ENCODE results near the gene HSDL2.
"Not testable (repeated sequence)": the region's sequence is repeated elsewhere in the genome, so short reads cannot be mapped to it uniquely, and the experiment has no call there.

Gene HSDL2

DNA sequence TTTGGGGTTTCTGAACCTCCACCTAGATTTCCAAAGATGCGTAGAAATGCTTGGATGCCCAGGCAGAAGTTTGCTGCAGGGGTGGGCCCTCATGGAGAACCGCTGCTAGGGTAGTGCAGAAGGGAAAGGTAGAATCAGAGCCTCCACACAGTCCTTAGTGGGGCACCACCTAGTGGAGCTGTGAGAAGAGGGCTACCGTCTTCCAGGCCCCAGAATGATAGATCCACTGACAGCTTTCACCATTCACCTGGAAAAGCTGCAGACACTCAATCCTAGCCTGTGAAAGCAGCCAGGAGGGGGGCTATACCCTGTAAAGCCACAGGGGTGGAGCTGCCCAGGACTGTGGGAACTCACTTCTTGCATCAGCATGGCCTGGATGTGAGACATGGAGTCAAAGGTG lies 13.3 kb upstream of the HSDL2 start:
- DNase-seq (ENCODE audit: low read depth) = no peak

DNA sequence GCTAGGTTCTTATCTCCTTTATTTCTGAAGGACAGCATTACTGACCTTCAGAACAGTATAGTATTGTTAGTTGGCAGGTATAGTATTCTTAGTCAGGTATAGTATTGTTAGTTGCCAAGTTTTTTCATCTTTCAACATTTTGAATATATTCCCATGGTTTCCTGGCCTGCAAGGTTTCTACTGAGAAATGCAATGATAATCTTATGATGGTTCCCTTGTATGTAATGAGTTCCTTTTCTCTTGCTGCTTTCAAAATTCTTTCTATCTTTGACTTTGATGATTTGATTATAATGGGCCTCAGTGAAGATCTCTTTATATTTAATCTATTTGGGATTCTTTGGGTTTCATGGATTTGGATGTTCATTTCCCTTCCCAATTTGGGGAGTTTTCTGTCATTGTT lies 12.4 kb upstream of the HSDL2 start:
- DNase-seq (ENCODE audit: low read depth) = no peak

DNA sequence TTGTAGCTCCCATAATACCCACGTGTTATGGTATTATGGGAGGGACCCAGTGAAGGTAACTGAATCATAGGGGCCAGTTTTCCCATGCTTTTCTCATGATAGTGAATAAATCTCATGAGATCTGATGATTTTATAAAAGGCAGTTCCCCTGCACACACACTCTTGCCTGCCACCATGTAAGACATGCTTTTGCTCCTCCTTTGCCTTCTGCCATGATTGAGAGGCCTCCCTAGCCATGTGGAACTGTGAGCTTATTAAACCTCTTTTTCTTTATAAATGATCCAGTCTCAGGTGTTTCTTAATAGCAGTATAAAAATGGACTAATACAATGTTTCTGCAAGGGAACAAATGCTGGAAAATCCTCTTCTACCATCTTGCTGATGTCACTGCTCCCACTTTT lies 10.1 kb upstream of the HSDL2 start:
- DNase-seq (ENCODE audit: low read depth) = no peak

DNA sequence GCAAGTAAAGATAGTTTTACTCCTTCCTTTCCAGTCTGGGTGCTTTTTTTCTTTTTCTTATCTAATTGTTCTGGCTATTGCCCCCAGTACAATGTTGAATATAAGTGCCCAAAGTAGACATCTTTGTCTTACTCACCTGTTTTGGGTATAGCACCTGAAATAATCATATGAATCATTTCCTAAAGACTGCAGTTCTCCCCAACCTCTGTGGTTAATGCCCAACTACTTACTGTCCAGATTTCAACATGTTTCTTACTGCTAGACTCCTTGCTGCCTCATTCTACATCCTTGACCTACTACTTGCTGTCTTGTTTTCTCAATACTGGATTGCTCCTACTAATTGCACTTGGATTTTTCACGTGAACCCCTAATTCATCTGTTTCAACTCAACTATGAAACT lies 8.8 kb upstream of the HSDL2 start:
- no peak for DNase-seq (ENCODE audit: low read depth)

DNA sequence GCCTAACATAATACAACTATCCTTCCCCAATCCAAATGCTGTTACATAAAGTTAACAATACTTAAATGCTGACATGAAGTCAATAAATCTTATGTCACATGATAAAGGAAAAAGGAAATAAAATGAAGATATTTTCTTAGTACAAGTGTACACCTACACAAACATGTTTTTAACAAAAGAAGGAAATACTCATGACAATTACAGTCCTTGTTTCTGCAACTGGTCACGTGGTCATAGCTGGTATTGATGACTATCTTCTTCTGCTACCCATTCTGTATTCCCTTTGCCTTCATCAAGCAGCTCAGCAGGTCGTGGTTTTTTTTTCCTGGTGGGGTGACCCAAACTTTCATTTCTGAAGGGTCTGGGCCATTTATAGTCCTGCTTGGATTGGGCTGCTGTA lies 6.2 kb upstream of the HSDL2 start:
- not testable (repeated sequence) for DNase-seq (ENCODE audit: low read depth)

DNA sequence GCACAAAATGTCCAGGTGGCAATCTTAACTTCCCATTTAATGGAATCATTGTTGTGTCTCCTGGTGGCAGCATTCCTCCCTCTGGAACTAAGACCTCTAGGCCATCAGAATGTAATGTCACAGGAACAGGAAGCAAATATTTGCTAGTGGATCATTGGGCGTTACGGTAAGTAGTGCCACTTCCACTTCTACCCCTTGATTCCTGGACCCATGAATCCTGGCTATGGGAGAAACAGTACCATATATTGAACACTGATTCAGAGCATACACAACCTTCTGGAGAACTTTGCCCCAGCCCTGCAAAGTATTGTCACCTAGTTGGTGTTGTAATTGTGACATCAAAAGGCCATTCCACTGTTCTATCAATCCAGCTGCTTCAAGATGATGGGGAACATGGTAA lies 5.7 kb upstream of the HSDL2 start:
- not testable (repeated sequence) for DNase-seq (ENCODE audit: low read depth)

DNA sequence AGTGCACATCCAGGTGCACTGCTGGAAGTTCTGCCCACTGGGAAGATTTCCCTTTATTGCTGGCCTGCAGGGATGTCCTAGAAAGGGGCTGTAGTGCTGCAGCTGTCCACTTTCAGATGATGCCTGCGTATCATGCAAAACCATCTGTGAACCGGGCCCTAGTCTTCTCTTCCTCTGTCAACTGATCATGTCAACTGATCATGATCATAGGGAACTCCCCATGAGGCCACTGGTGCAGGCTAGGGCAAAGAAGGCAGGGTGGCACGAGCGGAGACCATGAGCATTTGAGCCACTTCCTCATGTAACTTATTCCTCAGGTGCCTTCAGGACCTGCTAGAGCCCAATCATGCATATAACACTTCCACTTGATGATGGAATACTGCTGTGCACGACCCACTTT lies 4.5 kb upstream of the HSDL2 start:
- DNase-seq (ENCODE audit: low read depth) = no peak

DNA sequence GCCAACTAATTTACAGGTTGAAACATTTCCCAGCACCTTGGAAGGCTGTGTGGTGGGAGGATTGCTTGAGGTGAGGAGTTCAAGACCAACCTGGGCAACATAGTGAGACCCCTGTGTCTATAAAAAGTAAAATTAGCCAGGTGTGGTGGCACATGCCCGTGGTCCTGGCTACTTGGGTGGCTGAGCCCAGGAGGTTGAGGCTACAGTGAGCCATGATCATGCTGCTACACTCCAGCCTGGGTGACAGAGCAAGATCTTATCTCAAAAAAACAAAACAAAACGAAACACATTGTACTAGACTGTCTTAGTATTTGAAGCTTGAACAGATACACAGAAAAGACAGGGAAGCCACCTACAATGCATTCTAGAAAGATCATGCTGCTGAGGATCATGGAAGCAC lies 2.8 kb upstream of the HSDL2 start:
- DNase-seq (ENCODE audit: low read depth) = no peak

DNA sequence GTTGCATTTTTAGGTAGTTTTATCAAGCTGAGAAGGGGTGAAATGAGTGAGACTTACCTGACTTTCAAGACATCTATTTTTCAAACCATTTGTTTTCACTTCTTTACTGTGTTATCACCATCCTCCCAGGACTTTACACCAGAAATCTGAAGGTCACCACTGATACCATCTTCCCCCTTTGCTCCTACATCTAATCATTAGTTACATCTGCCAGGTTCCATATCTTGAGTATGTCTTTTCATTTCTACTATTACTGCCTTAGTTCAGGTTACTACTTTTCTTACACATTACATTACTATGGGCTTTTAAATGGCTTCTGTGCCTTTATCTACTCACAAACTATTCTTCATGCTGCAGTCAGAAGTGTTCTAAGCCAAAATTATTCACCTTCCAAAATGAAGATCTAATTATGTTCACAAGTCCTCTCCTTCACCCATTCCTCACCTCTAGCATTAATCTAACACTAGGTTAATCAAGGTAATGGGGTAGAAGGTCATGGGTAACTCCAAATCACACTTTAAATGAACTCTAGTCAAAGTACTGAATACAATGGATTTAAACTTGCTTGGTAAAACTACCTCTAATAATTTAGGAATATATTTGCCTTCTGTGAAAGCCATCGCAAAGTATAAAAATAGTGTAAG lies 2.1 kb upstream of the HSDL2 start:
- no peak for DNase-seq (ENCODE audit: low read depth)

DNA sequence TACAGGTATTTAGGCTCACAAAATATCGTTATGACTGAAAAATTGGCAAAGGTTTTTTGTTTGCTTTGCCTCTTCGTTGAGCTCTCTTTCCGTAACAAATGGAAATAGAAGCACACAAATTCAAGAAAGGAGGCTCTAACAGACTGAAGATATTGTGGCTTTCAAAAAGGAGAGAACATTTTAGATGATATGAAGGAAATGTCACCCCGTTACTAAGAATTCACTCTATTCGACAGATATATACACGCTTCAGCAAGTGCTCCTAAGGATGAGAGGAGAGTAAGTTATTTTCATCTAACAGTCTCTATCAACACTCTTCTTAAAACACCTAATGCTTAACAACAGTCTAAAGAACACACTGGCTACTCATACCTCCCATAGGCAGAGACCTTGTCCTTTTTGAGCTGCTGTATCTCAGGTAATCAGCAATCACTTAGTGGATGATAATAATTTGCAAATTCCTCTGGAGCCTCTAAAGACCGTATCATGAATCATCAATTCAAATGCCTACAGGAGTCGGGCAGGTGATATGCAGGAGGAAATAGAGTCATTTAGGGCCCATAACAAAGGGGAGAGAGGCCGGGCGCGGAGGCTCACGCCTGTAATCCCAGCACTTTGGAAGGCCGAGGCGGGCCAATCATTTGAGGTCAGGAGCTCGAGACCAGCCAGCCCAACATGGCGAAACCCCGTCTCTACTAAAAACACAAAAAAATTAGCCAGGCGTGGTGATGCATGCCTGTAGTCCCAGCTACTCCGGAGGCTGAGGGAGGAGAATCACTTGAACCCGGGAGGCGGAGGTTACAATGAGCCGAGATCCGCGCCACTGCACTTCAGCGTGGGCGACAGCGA lies 1.4 kb upstream of the HSDL2 start:
- DNase-seq (ENCODE audit: low read depth) = no peak

DNA sequence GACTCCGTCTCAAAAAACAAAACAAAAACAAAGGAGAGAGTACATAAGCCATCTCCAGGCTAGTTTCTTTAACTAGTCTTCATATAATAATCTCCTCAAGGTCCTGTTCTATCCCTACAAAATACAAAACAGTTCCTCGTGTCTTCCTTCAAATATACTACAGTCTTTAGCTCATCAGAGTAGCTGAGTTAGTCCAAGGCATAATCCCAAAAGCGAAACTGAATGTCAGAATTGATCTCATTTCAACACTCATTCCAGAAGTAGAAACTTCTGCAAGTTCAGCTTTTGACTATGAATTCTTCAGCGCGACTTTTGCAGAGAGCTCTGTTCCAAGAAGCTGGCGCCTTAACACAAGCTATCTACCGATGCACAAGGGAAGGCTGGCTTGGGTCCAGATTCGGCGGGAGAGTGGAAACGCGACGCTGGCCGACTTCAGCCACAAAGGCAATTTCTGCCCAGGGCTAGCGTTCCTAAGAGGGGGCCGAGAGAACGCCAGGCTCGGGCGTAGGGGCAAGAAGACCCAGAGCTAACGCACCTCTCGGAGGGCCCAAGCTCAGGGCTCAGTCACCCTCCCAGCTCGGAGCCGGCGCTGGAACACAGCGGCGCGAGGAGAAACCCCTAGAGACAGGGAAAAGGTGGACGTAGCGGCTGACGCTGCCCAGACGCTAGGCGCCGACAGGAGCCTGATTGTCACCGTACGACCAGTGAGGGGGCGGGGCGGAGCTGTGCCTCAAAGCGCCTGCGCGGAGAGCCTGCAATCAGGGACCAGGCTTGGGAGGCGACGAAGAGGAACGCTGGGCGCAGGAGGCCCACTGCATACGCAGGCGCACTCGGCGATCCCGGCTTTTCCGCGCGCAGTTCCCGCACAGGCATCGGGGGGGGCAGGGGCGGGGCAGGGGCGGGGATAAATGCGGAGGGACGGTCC lies 469 bp upstream of the HSDL2 start:
- peak; percentile 82 for DNase-seq (ENCODE audit: low read depth)

DNA sequence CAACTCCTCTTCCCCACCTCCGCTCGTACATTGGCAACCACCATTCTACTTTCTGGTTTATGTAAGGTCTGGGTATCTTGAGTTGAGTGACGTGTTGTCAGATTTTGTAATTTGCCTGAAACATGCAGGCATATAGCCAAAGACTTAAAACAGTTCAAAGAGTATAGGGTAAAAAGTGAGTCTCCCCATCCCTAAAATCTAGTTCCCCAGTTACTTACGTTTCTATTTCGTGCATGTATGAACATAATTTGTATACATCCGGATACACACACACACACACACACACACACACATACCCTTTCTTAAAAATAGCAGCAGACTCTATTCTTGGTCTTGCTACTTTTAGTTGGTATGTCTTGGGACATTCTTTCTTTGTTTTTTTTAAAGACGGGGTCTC lies 915 bp downstream of the HSDL2 start:
- DNase-seq (ENCODE audit: low read depth) = no peak

DNA sequence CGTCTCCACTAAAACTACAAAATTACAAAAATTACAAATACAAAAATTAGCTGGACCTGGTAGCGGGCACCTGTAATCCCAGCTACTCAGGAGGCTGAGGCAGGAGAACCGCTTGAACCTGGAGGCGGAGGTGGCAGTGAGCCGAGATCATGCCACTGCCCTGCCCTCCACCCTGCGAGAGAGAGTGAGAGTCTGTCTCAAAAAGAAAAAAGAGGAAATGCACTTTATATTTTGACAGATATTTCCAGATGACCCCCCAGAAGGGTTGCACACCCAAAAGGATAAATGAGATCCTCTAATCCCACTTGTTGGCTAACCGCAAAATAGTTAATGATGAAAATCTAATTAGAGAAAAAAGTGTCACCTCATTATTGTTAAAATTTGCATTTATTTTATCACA lies 2.2 kb downstream of the HSDL2 start:
- DNase-seq (ENCODE audit: low read depth) = no peak

DNA sequence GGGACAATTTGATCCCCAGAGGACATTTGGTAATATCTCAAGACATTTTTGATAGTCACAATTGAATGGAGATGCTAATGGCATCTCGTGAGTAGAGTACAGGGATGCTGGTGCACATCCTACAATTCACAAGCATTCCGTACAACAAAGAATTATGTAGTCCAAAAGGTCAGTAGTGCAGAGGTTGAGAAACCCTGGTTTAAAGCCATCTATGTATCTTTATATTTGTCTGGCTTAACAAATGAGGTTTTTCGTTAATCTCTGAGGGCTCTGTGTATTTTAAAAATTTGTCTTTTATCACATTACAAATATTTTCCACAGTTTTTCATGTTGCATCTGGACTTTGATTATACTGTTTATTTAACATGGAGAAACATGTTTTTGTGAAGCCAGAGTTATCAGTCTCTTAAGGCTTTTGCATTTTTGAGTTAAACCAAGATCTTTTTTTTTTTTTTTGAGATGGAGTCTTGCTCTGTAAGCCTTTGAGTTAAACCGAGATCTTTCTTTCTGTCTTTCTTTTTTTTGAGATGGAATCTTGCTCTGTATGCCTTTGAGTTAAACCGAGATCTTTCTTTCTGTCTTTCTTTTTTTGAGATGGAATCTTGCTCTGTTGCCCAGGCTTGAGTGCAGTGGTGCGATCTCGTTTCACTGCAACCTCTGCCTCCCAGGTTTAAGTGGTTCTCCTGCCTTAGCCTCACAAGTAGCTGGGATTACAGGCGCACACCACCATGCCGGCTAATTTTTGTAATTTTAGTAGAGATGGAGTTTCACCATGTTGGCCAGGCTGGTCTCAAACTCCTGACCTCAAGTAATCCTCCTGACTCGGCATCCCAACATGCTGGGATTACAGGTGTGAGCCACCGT lies 2.8 kb downstream of the HSDL2 start:
- no peak for DNase-seq (ENCODE audit: low read depth)

DNA sequence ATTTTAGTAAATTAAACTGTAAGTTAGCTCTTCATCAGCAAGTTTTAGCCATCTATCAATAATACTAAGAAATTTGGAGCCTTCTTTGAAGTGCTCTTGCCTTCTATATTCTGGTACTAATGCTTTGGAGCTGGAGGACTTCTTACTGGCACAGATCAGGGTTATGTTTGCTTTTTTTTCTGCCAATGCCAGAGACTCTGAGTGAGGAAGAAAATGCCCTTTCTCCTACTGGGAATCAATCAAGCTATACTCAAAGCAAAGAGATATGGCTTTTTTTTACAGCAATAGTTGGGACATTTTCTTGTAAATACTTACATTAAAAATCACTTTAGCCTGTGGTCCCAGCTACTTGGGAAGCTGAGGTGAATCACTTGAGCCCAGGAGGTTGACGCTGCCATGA lies 4.3 kb downstream of the HSDL2 start:
- DNase-seq (ENCODE audit: low read depth) = no peak

DNA sequence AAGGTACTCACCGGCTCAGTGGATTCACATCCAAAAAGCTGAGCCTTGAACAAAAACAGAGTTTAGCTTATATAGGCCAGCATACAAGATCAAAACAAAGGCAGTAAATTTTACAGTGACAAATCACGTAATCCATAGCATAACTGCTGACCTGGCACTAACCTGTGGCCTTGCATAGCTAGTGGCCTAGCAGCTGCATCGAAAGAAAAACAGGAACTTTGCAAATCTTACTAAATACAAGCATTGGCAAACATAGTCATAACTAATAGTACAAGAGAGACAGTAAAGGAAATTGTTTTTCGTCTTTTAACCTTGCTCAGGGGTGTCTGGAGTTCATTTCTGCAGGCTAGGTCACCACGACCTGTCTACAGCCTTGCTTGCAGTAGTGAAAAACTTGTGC lies 4.8 kb downstream of the HSDL2 start:
- no peak for DNase-seq (ENCODE audit: low read depth)

DNA sequence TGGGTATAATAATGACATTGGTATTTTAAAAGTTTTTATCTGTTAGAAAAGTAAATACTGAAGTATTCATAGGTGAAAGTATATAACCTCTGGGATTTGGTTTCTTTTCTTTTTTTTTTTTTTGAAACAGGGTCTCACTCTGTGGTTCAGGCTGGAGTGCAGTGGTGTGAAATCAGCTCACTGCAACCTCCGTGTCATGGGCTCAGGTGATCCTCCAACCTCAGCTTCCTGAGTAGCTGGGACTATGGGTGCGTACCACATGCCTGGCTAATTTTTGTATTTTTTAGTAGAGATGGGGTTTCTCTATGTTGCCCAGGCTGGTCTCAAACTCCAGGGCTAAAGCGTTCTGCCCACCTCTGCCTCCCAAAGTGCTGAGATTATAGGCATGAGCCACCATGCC lies 7.2 kb downstream of the HSDL2 start:
- no peak for DNase-seq (ENCODE audit: low read depth)

DNA sequence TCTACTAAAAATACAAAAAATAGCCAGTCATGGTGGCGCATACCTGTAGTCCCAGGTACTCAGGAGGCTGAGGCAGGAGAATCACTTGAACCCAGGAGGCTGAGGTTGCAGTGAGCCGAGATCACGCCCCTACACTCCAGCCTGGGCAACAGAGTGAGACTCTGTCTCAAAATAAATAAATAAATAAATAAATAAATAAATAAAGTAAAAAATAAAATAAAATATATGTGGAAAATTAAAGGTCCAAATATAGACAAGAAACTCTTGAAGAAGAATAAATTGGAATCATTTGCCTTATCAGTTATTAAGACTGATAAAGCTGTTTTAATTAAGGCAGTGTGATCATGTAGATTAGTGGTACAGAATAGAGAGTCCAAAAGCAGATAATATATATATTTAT lies 10.0 kb downstream of the HSDL2 start:
- not testable (repeated sequence) for DNase-seq (ENCODE audit: low read depth)

DNA sequence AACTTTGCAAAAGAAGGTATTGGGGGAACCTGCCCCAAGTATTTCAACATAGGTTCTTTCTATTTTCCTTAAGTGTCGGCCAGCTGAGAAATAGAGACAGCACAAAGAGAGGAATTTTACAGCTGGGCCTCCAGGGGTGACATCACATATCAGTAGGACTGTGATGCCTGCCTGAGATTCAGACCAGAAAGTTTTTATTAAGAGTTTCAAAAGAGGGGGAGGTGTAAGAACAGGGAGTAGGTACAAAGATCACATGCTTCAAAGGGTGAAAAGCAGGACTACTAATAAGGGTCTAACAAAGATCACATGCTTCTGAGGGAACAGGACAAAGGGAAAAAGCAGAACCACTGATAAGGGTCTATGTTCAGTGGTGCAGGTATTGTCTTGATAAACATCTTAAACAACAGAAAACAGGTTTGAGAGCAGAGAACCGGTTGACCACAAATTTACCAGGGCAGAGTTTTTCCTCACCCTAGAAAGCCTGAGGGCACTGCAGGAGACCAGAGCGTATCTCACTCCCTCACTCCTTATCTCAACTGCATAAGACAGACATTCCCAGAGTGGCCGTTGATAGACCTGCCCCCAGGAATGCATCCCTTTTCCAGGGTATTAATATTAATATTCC lies 12.1 kb downstream of the HSDL2 start:
- not testable (repeated sequence) for DNase-seq (ENCODE audit: low read depth)

DNA sequence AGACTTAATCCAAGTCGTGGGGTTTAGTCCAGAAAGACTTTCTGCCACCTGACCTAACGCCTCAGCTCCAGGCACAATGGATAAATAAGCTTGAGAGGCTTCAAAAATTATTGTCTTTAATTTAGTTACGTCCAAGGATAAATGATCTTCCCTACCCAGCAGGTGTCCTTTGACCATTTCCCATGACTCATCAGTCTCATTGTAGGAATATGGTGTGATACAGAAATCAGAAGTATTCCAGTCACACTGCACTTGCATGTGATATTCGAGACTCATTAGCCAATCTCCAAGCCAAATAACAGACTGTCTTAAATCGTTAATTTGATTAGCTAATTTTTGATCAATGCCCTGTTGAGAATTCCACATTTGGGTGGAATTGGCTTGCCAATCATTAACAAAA lies 13.2 kb downstream of the HSDL2 start:
- not testable (repeated sequence) for DNase-seq (ENCODE audit: low read depth)

DNA sequence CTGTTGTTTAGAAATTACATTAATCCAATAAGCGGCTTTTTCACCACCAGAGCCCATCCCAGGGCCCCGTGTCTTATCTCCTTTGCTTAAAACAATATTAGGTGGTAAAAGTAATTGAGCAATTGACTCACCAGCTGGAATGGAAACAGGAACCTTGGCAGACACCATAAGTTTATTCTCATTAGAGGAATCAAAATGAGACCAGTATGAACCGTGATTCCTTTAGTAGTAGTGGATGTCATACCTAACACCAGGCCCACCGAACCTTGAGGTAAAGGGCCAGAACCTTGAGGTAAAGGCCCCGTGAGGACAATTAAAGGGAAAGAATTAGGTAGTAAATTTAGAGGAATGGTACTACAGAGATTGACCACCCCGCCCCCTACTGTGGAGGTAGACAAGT lies 16.5 kb downstream of the HSDL2 start:
- DNase-seq (ENCODE audit: low read depth) = no peak

Data from non-pigmented ciliary epithelial cell (primary cell).